Measurements from ENCODE around the gene DIMT1.

Gene DIMT1

DNA sequence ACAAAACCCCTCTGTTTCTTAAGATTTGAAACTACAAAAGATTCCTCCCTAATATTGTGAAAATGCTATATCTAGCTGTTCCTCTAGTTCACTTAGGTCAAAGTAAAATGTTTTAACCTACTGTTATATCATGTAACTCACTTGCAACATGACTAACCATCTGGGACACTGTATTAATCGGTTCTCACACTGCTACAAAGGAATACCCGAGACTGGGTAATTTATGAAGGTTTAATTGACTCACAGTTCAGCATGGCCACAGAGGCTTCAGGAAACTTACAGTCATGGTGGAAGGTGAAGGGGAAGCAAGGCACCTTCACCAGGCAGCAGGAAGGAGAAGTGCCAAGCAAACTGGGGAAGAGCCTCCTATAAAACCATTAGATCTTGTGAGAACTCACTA is 34.7 kb downstream of the DIMT1 start:
- no peak for DNase-seq

DNA sequence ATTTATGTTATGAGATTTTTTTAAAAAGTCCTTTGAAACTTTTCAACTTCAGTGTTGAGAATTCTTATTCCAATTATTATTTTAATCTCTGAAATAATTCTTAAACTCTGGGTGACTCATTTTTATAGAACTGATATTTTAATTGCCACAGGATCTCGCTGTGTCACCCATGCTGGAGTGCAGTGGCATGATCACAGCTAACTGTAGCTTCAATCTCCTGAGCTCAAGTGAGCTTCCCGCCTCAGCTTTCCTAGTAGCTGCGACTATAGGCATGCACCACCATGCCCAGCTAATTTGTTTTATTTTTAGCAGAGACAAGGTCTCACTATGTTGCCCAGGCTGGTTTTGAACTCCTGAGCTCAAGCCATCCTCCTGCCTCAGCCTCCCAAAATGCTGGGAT is 41.0 kb downstream of the DIMT1 start:
- DNase-seq = no peak

DNA sequence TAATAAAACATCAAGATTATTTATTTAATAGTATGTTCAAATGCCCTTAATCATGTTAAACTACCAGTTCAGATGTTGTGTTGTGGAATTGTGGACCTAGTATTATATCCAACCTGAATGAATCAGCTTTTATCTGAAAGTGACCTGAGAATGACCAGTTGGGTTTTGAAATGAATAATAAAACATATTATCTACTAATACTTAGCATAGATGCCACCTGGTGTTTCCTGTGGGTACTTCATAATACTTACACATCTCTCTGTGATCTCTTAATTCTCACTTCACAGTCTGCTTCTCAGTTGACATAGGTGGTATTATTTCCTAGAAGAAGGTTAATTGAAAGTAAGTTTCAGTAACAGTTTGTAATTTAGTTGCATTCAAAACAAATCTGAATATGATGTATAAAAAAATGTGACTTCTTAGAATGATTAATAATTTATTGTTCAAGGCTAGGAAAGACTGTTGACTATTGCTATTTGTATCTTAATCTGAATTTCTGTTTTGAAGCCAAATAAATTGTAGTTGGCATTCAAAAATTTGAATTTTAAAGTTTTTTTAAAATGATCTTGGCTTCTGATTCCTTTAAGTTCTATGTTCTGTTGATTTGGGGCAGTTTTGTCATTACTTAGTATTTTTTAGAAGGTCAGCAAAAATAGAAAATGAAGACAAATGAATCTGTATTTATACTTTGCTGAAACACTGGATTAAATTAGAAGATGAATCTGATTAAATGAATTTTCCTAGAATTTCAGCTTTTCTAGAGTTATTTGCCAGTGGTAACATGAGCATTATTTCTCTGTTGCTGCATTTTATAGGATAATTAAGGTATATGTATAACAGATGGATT is 49.5 kb downstream of the DIMT1 start:
- peak; percentile 42 for DNase-seq

DNA sequence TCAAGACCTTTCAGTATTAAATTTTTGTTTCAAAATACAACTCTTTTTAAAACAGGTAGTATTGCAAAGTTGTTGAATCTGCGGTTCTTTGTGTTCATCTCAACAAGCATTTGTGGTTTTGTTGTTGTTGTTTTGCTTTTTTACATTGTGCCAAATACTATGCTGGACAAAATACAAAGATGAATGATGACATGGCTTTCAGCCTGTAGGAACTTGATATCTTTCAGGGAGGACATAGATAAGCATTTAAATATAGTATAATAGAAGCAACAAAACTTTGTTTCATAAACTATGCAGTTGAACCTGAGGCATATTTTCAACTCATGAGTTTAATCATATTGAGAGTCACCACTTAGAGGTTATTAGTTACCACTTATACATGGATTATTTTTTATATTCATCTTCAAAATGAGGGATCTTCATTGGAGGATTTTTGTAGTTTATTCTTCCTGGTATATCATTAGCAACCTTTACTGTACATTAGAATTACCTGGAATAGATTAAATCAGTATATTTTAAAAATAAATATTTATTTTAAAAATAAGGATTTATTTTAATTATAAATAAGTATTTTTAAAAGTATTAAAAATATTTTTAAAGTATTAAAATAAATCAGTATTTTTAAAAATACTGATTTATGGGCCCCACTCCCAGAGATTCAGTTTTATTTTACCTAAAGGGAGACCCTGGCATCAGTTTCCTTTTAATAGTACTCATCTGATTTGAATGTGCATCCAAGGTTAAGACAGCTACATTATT is 54.8 kb downstream of the DIMT1 start:
- DNase-seq = no peak

DNA sequence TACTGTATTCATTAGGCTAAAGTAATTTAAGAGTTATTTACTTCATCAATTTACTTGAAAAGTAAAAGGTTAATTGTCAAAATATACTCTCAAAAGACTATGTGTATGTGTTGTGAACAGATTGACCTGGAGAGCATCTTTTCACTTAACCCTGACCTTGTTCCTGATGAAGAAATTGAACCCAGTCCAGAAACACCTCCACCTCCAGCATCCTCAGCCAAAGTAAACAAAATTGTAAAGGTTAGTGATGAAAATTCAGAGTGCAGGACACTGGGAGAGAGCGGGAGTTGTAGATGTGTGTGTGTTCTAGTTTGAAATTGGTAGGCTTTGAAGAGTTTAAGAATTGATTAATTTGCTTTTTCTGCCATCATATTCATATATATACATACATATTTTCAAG is 55.8 kb downstream of the DIMT1 start:
- DNase-seq = no peak

DNA sequence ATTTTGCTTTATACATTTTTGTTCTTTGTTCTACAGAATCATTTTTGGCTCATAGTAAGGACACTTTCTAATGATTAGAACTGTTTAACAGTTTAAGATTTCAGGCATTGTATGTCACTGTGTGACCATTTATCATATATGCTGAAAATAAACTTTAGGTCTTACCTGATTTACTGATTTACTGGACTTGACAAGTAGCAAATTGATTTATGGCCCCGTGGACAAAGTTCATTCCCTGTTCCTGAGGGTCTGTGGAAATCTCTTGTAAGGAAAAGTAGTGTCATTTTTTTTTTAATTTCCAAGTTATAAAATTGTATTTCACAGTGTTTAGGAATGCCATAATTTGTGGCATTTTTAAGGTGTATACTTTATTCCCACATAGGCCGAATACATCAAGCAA is 57.0 kb downstream of the DIMT1 start:
- no peak for DNase-seq

DNA sequence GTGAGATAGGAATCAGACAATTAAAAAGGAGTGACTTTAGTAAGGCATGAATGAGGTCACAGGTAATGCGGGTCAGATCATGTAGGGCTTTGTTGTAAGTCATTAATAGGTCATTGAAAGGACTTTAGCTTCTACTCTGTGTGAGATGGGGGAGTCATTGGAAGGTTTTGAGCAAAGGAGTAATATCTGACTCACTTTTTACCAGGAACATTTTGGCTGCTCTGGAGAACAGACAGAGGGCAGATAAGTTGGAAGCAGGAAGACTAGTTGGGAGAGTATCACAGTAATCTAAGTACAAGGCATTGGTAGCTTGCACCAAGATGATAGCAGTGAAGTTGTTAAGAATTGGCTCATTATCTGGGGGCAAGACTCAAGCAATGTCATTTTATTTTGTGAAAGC is 60.3 kb downstream of the DIMT1 start:
- no peak for DNase-seq

DNA sequence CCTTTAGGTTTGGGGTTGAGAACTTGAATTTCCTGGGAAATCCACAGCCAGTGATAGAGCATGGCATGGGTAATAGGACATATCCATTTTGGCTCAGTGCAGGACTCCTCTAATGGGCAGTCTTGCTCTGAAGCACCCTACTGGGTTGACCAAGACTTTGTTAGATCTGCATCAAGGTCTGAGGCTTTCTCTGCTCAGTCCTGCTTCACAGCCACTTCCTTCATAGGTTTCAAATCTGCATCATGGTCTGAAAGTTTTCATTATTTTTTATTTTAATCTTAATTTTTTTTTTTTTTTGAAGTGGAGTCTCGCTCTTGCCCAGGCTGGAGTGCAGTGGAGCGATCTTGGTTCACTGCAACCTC is 61.2 kb downstream of the DIMT1 start:
- DNase-seq = no peak

DNA sequence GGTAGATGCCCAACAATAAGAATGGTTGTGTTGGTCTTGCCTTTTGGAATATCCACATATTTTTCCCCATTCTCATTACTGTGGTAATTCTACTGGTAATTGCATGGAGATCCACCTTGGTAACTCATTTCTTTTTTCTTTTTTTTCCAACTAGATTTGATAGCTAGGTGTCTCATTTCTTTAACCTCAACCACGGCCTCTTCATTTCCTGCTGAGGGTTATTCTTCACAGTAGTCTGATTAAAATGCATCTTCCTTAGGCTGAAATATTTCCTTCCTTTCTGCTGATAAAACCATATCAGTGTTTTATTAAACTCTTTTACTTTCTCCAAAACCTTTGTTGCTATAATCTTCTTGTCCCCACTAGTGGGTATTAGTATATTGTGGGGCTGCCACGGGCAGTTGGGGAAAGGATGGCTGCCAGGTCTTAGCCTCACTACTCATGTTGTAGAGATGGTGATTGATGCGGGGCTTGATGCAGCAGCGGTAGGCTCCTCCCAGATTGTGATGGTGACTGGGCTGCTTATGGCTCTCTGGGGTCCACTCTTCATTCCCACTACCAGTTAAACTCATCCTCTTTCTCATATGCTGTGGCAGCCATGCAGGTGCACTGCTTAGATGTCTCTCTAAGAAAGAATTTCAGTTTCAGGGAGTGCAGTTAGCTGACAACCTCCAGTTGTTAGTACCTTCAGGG is 61.8 kb downstream of the DIMT1 start:
- no peak for DNase-seq

DNA sequence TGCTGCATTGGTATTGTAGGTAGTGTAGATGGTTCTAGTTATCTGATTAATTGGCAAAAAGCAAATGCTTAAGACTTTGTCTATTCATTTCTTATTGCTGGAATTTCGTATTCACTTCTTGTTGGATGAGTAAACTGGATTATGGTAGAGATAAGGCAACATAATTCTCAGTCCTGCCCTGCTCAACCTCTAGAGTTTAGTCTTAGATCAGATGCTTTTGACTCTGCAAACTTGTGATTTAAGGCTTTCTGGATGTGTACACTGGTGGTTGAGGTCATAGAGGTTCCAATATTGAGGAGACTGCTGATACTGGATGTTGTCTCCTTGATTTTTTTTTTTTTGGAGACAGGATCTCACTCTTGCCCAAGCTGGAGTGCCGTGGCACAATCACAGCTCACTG is 62.7 kb downstream of the DIMT1 start:
- no peak for DNase-seq

DNA sequence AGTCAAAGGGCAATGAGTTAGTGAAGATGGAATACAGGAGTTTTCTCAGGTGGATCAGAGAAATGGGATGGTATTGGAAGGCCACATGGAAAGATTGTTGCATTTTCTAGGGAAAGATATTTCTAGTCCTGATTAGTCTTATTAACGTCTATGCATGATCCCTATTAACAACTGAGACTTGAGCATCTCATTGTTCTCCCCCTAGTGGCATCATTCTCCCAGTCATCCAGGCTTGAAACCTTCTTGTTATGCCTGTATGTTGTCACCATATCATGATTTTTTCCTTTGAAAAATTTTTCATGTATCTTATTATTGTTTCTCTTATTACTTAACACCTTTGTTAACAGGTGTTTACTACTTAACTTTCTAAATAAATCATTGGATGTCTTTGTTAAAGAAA is 63.3 kb downstream of the DIMT1 start:
- peak; percentile 15 for DNase-seq

Data from fibroblast of skin of scalp (primary cell).